IMR-90 (cell line): ENCODE measurements around the gene GCN1. TPM values are rescaled to one million over a fixed set of nuclear protein-coding genes. Genes with fewer than 3 reads are reported as not detected.

ENCODE experiments used
- ATAC-seq: fragments of 200-7000 bp; cut with Tn5 transposase; 2 replicates; pipeline ENCODE4 v1.9.1; 2020; ENCODE audit warnings: low read depth, mild to moderate bottlenecking, moderate library complexity
- BruUV-seq: library from RNA; stranded (reverse); fragments of 400-500 nt; replicated peaks from 2 replicates; lab custom pipeline; 2021; lab: Mats Ljungman, UMichigan
- CTCF ChIA-PET: fragments of 300-600 bp; formaldehyde crosslinking; extraction: SDS; loops from one replicate; lab custom pipeline; 2021; ENCODE audit warnings: antibody characterized with exemption; lab: Yijun Ruan, JAX
- POLR2A ChIA-PET: fragments of 300-600 bp; sonication (Branson Sonifier 250); formaldehyde crosslinking; loops from one replicate; lab custom pipeline; 2022; ENCODE audit warnings: antibody characterized with exemption; ENCODE audit not compliant: unreplicated experiment; lab: Charles Lee
- DNase-seq: peaks from one replicate; pipeline ENCODE4 v3.0.0; 2013
- H2AFZ ChIP-seq: replicated peaks from 2 replicates; pipeline ENCODE3; 2013; ENCODE audit warnings: low read length, mild to moderate bottlenecking; ENCODE audit not compliant: poor library complexity
- H2AK5ac ChIP-seq: 2 replicates; pipeline ENCODE4 v1.6.1; 2013; ENCODE audit warnings: low read depth, low read length, inconsistent platforms
- H2AK9ac ChIP-seq: replicated peaks from 2 replicates; pipeline ENCODE3; 2013; ENCODE audit warnings: mild to moderate bottlenecking, low read depth, low read length, moderate library complexity; ENCODE audit not compliant: poor library complexity
- H2BK120ac ChIP-seq: 2 replicates; pipeline ENCODE4 v1.6.1; 2013; ENCODE audit warnings: low read depth, low read length, inconsistent platforms
- H2BK15ac ChIP-seq: 3 replicates; pipeline ENCODE4 v1.6.1; 2013; ENCODE audit warnings: low read depth, low read length, inconsistent platforms
- H2BK20ac ChIP-seq: 2 replicates; pipeline ENCODE4 v1.6.1; 2013; ENCODE audit warnings: low read depth, mild to moderate bottlenecking, inconsistent platforms, low read length, moderate library complexity
- H2BK5ac ChIP-seq: 2 replicates; pipeline ENCODE4 v1.6.1; 2013; ENCODE audit warnings: mild to moderate bottlenecking, low read depth, low read length, inconsistent platforms; ENCODE audit not compliant: poor library complexity, severe bottlenecking
- H3K14ac ChIP-seq: replicated peaks from 2 replicates; pipeline ENCODE4 v1.6.1; 2013; ENCODE audit warnings: low read depth, low read length, inconsistent platforms
- H3K18ac ChIP-seq: 2 replicates; pipeline ENCODE4 v1.6.1; 2013; ENCODE audit warnings: low read depth, low read length, control low read depth
- H3K23ac ChIP-seq: 2 replicates; pipeline ENCODE4 v1.6.1; 2013; ENCODE audit warnings: low read depth, low read length, inconsistent platforms
- H3K27ac ChIP-seq: 2 replicates; pipeline ENCODE4 v1.5.1; 2013; ENCODE audit warnings: mild to moderate bottlenecking, control low read depth, low read length; ENCODE audit not compliant: insufficient read depth
- H3K27me3 ChIP-seq: 2 replicates; pipeline ENCODE4 v1.6.1; 2013; ENCODE audit warnings: low read length; ENCODE audit not compliant: control insufficient read depth, insufficient read depth
- H3K36me3 ChIP-seq: 2 replicates; pipeline ENCODE4 v1.6.1; 2013; ENCODE audit warnings: low read length, mixed read lengths; ENCODE audit not compliant: control insufficient read depth, insufficient read depth
- H3K4ac ChIP-seq: 2 replicates; pipeline ENCODE4 v1.6.1; 2013; ENCODE audit warnings: low read depth, low read length, inconsistent platforms
- H3K4me1 ChIP-seq: 2 replicates; pipeline ENCODE4 v1.6.1; 2013; ENCODE audit warnings: low read length, mixed read lengths; ENCODE audit not compliant: control insufficient read depth, insufficient read depth
- H3K4me2 ChIP-seq: 2 replicates; pipeline ENCODE4 v1.6.1; 2013; ENCODE audit warnings: low read depth, mild to moderate bottlenecking, control low read depth, low read length, moderate library complexity
- H3K4me3 ChIP-seq: 2 replicates; pipeline ENCODE4 v1.5.1; 2013; ENCODE audit warnings: low read depth, mild to moderate bottlenecking, control low read depth, low read length, moderate library complexity; ENCODE audit not compliant: insufficient read depth
- H3K56ac ChIP-seq: 2 replicates; pipeline ENCODE4 v1.6.1; 2013; ENCODE audit warnings: low read length, inconsistent platforms; ENCODE audit not compliant: insufficient read depth; ENCODE audit errors: extremely low read depth
- H3K79me1 ChIP-seq, 2 experiments: 2 replicates each; pipeline ENCODE4 v1.6.1; 2013; ENCODE audit warnings: low read length in 2 of 2, inconsistent platforms in 1 of 2, low read depth in 1 of 2
- H3K9ac ChIP-seq: 2 replicates; pipeline ENCODE4 v1.6.1; 2013; ENCODE audit warnings: low read depth, low read length, control low read depth
- H3K9me1 ChIP-seq: 2 replicates; pipeline ENCODE4 v1.6.1; 2013; ENCODE audit warnings: low read length, inconsistent platforms; ENCODE audit not compliant: insufficient read depth
- H3K9me3 ChIP-seq: 2 replicates; pipeline ENCODE4 v1.6.1; 2013; ENCODE audit warnings: low read length; ENCODE audit not compliant: control insufficient read depth, insufficient read depth
- H4K20me1 ChIP-seq: 2 replicates; pipeline ENCODE4 v1.6.1; 2013; ENCODE audit warnings: low read length, inconsistent platforms; ENCODE audit not compliant: insufficient read depth
- H4K5ac ChIP-seq: 2 replicates; pipeline ENCODE4 v1.6.1; 2013; ENCODE audit warnings: mild to moderate bottlenecking, low read depth, low read length, control low read depth
- H4K8ac ChIP-seq, 2 experiments: 2 replicates each; pipeline ENCODE4 v1.6.1; 2013; ENCODE audit warnings: low read depth in 2 of 2, low read length in 2 of 2, control low read depth in 1 of 2, inconsistent platforms in 1 of 2
- H4K91ac ChIP-seq: 2 replicates; pipeline ENCODE4 v1.6.1; 2013; ENCODE audit warnings: low read depth, low read length, inconsistent platforms; ENCODE audit not compliant: insufficient read depth
- BHLHE40 ChIP-seq: fragments of 150-350 bp; IDR thresholded peaks from 2 replicates; pipeline ENCODE4 v1.6.1; 2016; ENCODE audit warnings: mild to moderate bottlenecking, low read depth, low read length
- CEBPB ChIP-seq: IDR thresholded peaks from 2 replicates; pipeline ENCODE4 v1.6.1; 2012; ENCODE audit warnings: low read depth, low read length, improper control_type of control experiment
- CHD1 ChIP-seq: IDR thresholded peaks from 2 replicates; pipeline ENCODE4 v1.6.1; 2012; ENCODE audit warnings: low read depth, low read length, improper control_type of control experiment
- FOS ChIP-seq: fragments of 150-350 bp; IDR thresholded peaks from 2 replicates; pipeline ENCODE4 v1.6.1; 2016; ENCODE audit warnings: low read depth, low read length
- MAFK ChIP-seq: IDR thresholded peaks from 2 replicates; pipeline ENCODE4 v1.6.1; 2012; ENCODE audit warnings: low read depth, low read length, improper control_type of control experiment
- MAZ ChIP-seq: IDR thresholded peaks from 2 replicates; pipeline ENCODE4 v1.6.1; 2012; ENCODE audit warnings: low read depth, mild to moderate bottlenecking, low read length, improper control_type of control experiment, moderate library complexity, borderline replicate concordance
- MXI1 ChIP-seq: IDR thresholded peaks from 2 replicates; pipeline ENCODE4 v1.6.1; 2012; ENCODE audit warnings: low read depth, mild to moderate bottlenecking, low read length, moderate library complexity, borderline replicate concordance
- NFE2L2 ChIP-seq: fragments of 150-350 bp; IDR thresholded peaks from 2 replicates; pipeline ENCODE4 v1.6.1; 2016; ENCODE audit warnings: low read depth, mild to moderate bottlenecking, low read length
- POLR2A ChIP-seq: IDR thresholded peaks from 2 replicates; pipeline ENCODE4 v1.6.1; 2012; ENCODE audit warnings: mild to moderate bottlenecking, low read depth, low read length
- RAD21 ChIP-seq: IDR thresholded peaks from 2 replicates; pipeline ENCODE4 v1.6.1; 2012; ENCODE audit warnings: low read length, improper control_type of control experiment
- RCOR1 ChIP-seq: IDR thresholded peaks from 2 replicates; pipeline ENCODE4 v1.6.1; 2012; ENCODE audit warnings: mild to moderate bottlenecking, low read length, improper control_type of control experiment; ENCODE audit not compliant: insufficient replicate concordance
- RFX5 ChIP-seq: IDR thresholded peaks from 2 replicates; pipeline ENCODE4 v1.8.0; 2012; ENCODE audit warnings: low read depth, mild to moderate bottlenecking, low read length, moderate library complexity
- SMC3 ChIP-seq: fragments of 150-350 bp; IDR thresholded peaks from 2 replicates; pipeline ENCODE4 v1.6.1; 2016; ENCODE audit warnings: low read depth, mild to moderate bottlenecking, antibody characterized with exemption, low read length, moderate library complexity
- whole genome bisulfite sequencing, 2 experiments: methylation state at CpG; one replicate each; pipeline versions ENCODE4 v1.1.5 to v1.1.7; 2013; ENCODE audit warnings: missing lambda C conversion rate in 2 of 2; ENCODE audit not compliant: insufficient read length in 1 of 2; ENCODE audit errors: extremely low coverage in 2 of 2; 5-methylcytosine and 5-hydroxymethylcytosine counted together
- dilution Hi-C: fragments of 300-500 bp; cut with HindIII; formaldehyde crosslinking; loops from one replicate; pipeline ENCODE4 v1.14.3; 2018; ENCODE audit warnings: low sequenced_read_pairs; ENCODE audit not compliant: unreplicated experiment
- in situ Hi-C: fragments of 300-500 bp; cut with MboI; formaldehyde crosslinking; loops from 3 replicates; pipeline ENCODE4 v1.14.3; 2019; ENCODE audit warnings: low sequenced_read_pairs, inconsistent platforms, mixed read lengths
- intact Hi-C: fragments of 100-400 bp; cut with micrococcal nuclease; formaldehyde crosslinking; loops from 2 replicates; pipeline ENCODE4 v1.10.0; 2022
- polyA plus RNA-seq, 3 experiments: library from polyadenylated mRNA; depleted of rRNA; stranded (reverse); fragments of >200 nt; gene quantifications; 2 replicates each; pipeline ENCODE4 v1.2.3, GENCODE V29; 2012; ENCODE audit warnings: low replicate concordance in 1 of 3
- total RNA-seq: library from RNA; depleted of rRNA; stranded (reverse); fragments of >200 nt; gene quantifications from 2 replicates; pipeline ENCODE4 v1.2.3, GENCODE V29; 2012
- TF ChIP-seq, protein P1 (sequence below): fragments of 150-350 bp; IDR thresholded peaks from 2 replicates; pipeline ENCODE4 v1.6.1; 2017; ENCODE audit warnings: mild to moderate bottlenecking, antibody characterized with exemption, low read length, low read depth
- TF ChIP-seq, protein P2 (sequence below): conservative IDR thresholded peaks from 2 replicates; pipeline ENCODE4 v1.5.1; 2012; ENCODE audit warnings: mild to moderate bottlenecking, low read depth, low read length, improper control_type of control experiment

The GCN1 gene
- total and polyA plus RNA-seq, 2 of the 4 experiments (the other 2 are of a cell fraction), result 57.8 to 77.6 TPM

DNA sequence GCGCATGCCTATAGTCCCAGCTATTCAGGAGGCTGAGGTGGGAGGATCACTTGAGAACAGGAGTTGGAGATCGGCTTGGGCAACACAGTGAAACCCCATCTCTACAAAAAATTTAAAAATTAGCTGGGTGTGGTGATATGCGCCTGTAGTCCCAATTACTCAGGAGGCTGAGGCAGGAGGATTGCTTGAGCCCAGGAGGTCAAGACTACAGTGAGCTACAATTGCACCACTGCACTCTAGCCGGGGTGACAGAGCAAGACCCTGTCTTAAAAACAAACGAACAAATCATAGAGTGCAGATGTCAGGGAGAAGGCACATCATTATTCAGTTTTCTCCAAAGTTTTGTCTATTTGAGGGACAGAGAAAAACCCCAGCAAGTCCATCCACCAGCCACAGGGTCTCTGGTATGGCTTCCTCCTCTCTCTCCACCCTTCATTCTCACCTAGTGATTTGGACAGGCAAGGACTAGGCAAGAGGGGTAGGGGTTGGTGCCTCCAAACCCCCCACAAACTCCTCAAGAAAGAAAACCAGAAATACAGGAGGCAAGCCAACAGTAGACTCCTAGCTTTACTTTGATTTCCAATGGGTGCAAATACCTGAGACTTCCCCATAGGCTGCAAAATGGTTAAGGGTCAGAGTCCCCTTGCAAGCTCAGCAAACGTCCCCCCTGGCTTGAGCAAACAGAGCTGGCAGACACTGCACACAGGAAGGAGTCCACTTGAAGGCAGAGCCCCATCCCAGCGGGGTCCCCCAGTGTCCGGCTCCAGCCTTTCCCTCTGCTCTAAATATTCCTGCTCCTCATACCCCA lies 32.9 kb upstream of the GCN1 start:
- no peak overlapping the region for H2BK20ac ChIP-seq
- intact Hi-C loops, result loop anchor here (1.0 kb wide), 2 partner anchors 38 to 64 kb away; partner anchors contain the start of genes PXN and RNU4-2
- H3K9me3 ChIP-seq, result no peaks in the 10 kb centered on the region
- ChIA-PET CTCF (interaction anchor here (0.7 to 7.8 kb wide), 13 partner anchors 8 to 71 kb away, joined by 3 to 116 read pairs (median 7); partner anchors contain the start of genes PXN, RNU4-2 and RPLP0), POLR2A (interaction anchor here (0.6 to 2.8 kb wide), 6 partner anchors 10 to 65 kb away, joined by 3 to 35 read pairs (median 4); partner anchors contain the start of genes PXN, RNU4-1, RNU4-2 and RPLP0)
- peak overlapping the region in 1 of 2 experiments; percentile 5; a peak in 1 of 4 replicates for H4K8ac ChIP-seq
- H4K91ac ChIP-seq, result peak overlapping the region; percentile 48
- H4K5ac ChIP-seq, result no peak overlapping the region
- peak overlapping the region; percentile 67; the same call in 1 of the 2 replicates for H3K23ac ChIP-seq
- H3K27me3 ChIP-seq, result no peaks in the 10 kb centered on the region
- H3K9ac ChIP-seq, result 0 out of 2 replicates have a peak overlapping the region, but pooled peaks have one; percentile 9
- BruUV-seq, result no TSS peak
- no peak overlapping the region for H2BK15ac ChIP-seq
- H2AK5ac ChIP-seq, result peak overlapping the region; percentile 14; the same call in 1 of the 2 replicates
- ATAC-seq, result no peak
- H2AK9ac ChIP-seq, result peak overlapping the region; percentile 55
- H3K56ac ChIP-seq, result no peak overlapping the region
- 83% methylated on average over 3 of the region's 8 CpGs; no CpG with 5 or more reads in 1 of the 2 experiments for WGBS, 2 experiments
- no peak overlapping the region for H3K27ac ChIP-seq
- dilution Hi-C loops, result no loop called here
- H2AFZ ChIP-seq, result no peak overlapping the region
- H3K18ac ChIP-seq, result no peak overlapping the region
- H4K20me1 ChIP-seq, result peaks cover 43% of the 10 kb centered on the region
- no peak for DNase-seq
- H3K36me3 ChIP-seq, result peaks cover 18% of the 10 kb centered on the region
- H3K9me1 ChIP-seq, result peaks cover 10% of the 10 kb centered on the region
- H3K4me2 ChIP-seq, result no peak overlapping the region
- no peak overlapping the region for H3K14ac ChIP-seq
- H3K4me1 ChIP-seq, result peaks cover 43% of the 10 kb centered on the region
- H3K79me1 ChIP-seq, result peaks cover 13 to 78% of the 10 kb centered on the region in 2 experiments; a peak in 3 of 4 replicates
- no peak overlapping the region for H3K4me3 ChIP-seq
- H2BK120ac ChIP-seq, result no peak overlapping the region
- in situ Hi-C loops, result loop anchor here (5.0 kb wide), 1 partner anchor 35 kb away; no protein-coding TSS in a partner anchor
- peak overlapping the region; percentile 52; the same call in 1 of the 2 replicates for H3K4ac ChIP-seq
- no peak overlapping the region for H2BK5ac ChIP-seq
- TF ChIP-seq MXI1 (no peak), MAFK (no peak), FOS (no peak), RCOR1 (no peak), SMC3 (no peak), RFX5 (no peak), BHLHE40 (no peak), MAZ (no peak), NFE2L2 (no peak), CHD1 (no peak), POLR2A (no peak), RAD21 (no peak), CEBPB (no peak)
- TF ChIP-seq, protein P1, sequence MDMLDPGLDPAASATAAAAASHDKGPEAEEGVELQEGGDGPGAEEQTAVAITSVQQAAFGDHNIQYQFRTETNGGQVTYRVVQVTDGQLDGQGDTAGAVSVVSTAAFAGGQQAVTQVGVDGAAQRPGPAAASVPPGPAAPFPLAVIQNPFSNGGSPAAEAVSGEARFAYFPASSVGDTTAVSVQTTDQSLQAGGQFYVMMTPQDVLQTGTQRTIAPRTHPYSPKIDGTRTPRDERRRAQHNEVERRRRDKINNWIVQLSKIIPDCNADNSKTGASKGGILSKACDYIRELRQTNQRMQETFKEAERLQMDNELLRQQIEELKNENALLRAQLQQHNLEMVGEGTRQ, result no peak
- TF ChIP-seq, protein P2, sequence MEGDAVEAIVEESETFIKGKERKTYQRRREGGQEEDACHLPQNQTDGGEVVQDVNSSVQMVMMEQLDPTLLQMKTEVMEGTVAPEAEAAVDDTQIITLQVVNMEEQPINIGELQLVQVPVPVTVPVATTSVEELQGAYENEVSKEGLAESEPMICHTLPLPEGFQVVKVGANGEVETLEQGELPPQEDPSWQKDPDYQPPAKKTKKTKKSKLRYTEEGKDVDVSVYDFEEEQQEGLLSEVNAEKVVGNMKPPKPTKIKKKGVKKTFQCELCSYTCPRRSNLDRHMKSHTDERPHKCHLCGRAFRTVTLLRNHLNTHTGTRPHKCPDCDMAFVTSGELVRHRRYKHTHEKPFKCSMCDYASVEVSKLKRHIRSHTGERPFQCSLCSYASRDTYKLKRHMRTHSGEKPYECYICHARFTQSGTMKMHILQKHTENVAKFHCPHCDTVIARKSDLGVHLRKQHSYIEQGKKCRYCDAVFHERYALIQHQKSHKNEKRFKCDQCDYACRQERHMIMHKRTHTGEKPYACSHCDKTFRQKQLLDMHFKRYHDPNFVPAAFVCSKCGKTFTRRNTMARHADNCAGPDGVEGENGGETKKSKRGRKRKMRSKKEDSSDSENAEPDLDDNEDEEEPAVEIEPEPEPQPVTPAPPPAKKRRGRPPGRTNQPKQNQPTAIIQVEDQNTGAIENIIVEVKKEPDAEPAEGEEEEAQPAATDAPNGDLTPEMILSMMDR, result no peak
